ENCODE results near the gene KLHL3. TPM values are rescaled to one million over a fixed set of nuclear protein-coding genes. Genes with fewer than 3 reads are reported as not detected.

The KLHL3 gene
- total RNA-seq, 3 donors from 2014 or later: 4.2 to 6.7 (median 5.4) TPM

DNA sequence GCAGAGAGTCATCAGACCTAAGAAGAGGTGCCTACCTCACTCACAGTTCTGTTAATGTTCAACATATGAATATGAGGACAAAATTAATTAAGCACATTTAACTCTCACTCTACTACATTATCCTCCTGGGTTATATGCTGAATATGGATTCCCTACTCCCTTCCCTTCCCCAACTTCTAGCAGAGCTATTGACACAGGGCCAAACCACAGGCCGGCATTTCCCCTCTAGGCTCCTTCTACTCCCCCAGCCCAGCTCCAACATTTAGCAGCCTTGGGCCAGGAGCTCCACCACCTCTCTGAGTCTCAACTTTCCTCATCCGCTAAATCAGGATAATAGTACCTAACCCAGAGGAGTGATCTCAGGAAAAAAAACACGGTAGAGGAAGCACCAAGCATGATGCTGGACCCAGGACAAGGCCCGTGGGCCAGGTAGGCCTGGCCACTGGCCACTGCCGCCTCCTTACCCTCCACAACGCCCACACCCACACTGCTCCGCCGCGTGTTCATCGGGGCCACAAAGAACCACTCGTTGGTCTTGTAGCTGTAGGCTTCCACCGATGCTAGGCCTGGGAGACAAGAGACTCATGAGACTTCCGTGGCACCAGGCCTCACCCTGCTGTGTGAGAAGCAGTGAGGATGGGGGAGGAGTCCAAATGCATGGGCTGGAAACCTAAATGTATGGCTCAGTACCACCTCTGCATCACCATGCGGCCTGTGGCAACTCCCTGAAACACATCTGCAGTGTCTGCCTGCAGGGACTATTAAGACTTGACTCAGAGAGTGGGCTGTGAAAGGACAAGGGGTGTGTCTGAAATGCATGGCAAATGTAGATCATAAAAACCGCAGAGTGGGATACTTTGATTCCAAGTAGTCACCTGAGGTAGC is 98.8 kb downstream of the KLHL3 start:
- intact Hi-C loops (cut with DNase I, micrococcal nuclease): loop anchor here in 1 of 2 donors (10.0 kb wide), 1 partner anchor 98 kb away; the partner anchor contains the start of gene KLHL3
- no peak overlapping the region for H3K4me3 ChIP-seq
- DNase-seq (no peak), ATAC-seq (no peak)
- H3K4me1 ChIP-seq (ENCODE audit: low read depth): no peaks in the 10 kb centered on the region
- TF ChIP-seq, protein P1, sequence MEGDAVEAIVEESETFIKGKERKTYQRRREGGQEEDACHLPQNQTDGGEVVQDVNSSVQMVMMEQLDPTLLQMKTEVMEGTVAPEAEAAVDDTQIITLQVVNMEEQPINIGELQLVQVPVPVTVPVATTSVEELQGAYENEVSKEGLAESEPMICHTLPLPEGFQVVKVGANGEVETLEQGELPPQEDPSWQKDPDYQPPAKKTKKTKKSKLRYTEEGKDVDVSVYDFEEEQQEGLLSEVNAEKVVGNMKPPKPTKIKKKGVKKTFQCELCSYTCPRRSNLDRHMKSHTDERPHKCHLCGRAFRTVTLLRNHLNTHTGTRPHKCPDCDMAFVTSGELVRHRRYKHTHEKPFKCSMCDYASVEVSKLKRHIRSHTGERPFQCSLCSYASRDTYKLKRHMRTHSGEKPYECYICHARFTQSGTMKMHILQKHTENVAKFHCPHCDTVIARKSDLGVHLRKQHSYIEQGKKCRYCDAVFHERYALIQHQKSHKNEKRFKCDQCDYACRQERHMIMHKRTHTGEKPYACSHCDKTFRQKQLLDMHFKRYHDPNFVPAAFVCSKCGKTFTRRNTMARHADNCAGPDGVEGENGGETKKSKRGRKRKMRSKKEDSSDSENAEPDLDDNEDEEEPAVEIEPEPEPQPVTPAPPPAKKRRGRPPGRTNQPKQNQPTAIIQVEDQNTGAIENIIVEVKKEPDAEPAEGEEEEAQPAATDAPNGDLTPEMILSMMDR (IDR thresholded peaks at IDR 0.05): no peak
- no peaks in the 10 kb centered on the region for H3K9me3 ChIP-seq
- H3K36me3 ChIP-seq (ENCODE audit: low read depth): no peaks in the 10 kb centered on the region

GRCh38 chr5:137636099-137636498 is 99.8 kb downstream of the KLHL3 start:
- DNase-seq (no peak), ATAC-seq (no peak)
- no peaks in the 10 kb centered on the region for H3K36me3 ChIP-seq (ENCODE audit: low read depth)
- H3K9me3 ChIP-seq: no peaks in the 10 kb centered on the region
- H3K4me1 ChIP-seq (ENCODE audit: low read depth): no peaks in the 10 kb centered on the region
- intact Hi-C loops (cut with DNase I, micrococcal nuclease): loop anchor here in 1 of 2 donors (10.0 kb wide), 1 partner anchor 99 kb away; the partner anchor contains the start of gene KLHL3
- TF ChIP-seq, protein P1 (IDR thresholded peaks at IDR 0.05): no peak
- H3K4me3 ChIP-seq: no peak overlapping the region

GRCh38 chr5:137635521-137635921 is 100.4 kb downstream of the KLHL3 start:
- intact Hi-C loops (cut with DNase I, micrococcal nuclease): loop anchor here in 1 of 2 donors (10.0 kb wide), 1 partner anchor 99 kb away; the partner anchor contains the start of gene KLHL3
- no peak for DNase-seq
- no peaks in the 10 kb centered on the region for H3K4me1 ChIP-seq (ENCODE audit: low read depth)
- ATAC-seq: no peak
- H3K4me3 ChIP-seq: no peak overlapping the region
- no peaks in the 10 kb centered on the region for H3K36me3 ChIP-seq (ENCODE audit: low read depth)
- TF ChIP-seq, protein P1 (IDR thresholded peaks at IDR 0.05): no peak
- no peaks in the 10 kb centered on the region for H3K9me3 ChIP-seq

DNA sequence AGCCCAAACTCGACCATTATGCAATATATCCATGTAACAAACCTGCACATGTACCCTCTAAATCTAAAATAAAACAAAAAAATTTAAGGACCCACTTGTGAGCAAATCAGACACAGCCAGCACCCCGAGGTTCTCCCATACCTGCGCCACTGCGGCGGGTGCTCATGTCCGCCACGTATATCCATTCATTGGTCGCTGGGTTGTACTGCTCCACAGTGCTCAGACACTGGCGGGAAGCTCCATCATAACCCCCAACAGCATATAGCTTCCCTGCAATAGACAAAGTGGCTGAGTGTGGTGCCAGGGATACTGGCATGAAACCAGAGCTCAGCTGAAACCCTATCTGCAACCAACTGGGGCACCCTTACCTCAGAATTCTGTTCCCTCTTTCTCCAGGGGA is 102.0 kb downstream of the KLHL3 start:
- no peak for DNase-seq
- H3K36me3 ChIP-seq (ENCODE audit: low read depth): no peaks in the 10 kb centered on the region
- intact Hi-C loops (cut with DNase I, micrococcal nuclease): loop anchor here (5.0 to 10.0 kb wide), 2 partner anchors 101 to 108 kb away; partner anchors contain the start of gene KLHL3 (in 1 of the 2)
- no peaks in the 10 kb centered on the region for H3K4me1 ChIP-seq (ENCODE audit: low read depth)
- no peak overlapping the region for H3K4me3 ChIP-seq
- no peak for ATAC-seq
- TF ChIP-seq, protein P1 (IDR thresholded peaks at IDR 0.05): no peak
- H3K9me3 ChIP-seq: no peaks in the 10 kb centered on the region

GRCh38 chr5:137632716-137633115 is 103.2 kb downstream of the KLHL3 start:
- intact Hi-C loops (cut with DNase I, micrococcal nuclease): loop anchor here (5.0 to 10.0 kb wide), 2 partner anchors 102 to 110 kb away; partner anchors contain the start of gene KLHL3 (in 1 of the 2)
- Histone ChIP-seq H3K4me1 (ENCODE audit: low read depth) (no peaks in the 10 kb centered on the region), H3K4me3 (no peak overlapping the region), H3K36me3 (ENCODE audit: low read depth) (no peaks in the 10 kb centered on the region), H3K9me3 (no peaks in the 10 kb centered on the region)
- ATAC-seq (no peak), DNase-seq (no peak)
- TF ChIP-seq, protein P1 (IDR thresholded peaks at IDR 0.05): no peak

Data from mucosa of descending colon (tissue), 3 donors.